ENCODE results near the gene NOP56. TPM values are rescaled to one million over a fixed set of nuclear protein-coding genes. Genes with fewer than 3 reads are reported as not detected.

The NOP56 gene
- total and polyA plus RNA-seq, 2 donors from 2014 or later, result 68.8 to 110 TPM

GRCh38 chr20:2640260-2640659 lies 12.2 kb upstream of the NOP56 start:
- DNase-seq (no peak), FAIRE-seq (no peak)
- Histone ChIP-seq H3K4me3 (ENCODE audit: low read length in 3 of 3) (no peak overlapping the region), H3K9me3 (ENCODE audit: control insufficient read depth in 2 of 3, insufficient read depth in 1 of 3, low read length in 3 of 3) (no peaks in the 10 kb centered on the region), H3K27ac (ENCODE audit: low read depth in 2 of 2, low read length in 2 of 2) (no peak overlapping the region), H3K4me1 (ENCODE audit: control insufficient read depth in 2 of 3, insufficient read depth in 2 of 3, low read depth in 1 of 3, low read length in 3 of 3) (no peaks in the 10 kb centered on the region), H3K27me3 (ENCODE audit: control insufficient read depth, insufficient read depth, low read length) (no peaks in the 10 kb centered on the region), H3K9ac (ENCODE audit: low read length in 3 of 3) (no peak overlapping the region), H3K36me3 (ENCODE audit: control insufficient read depth in 2 of 3, insufficient read depth in 3 of 3, low read length in 3 of 3) (no peaks in the 10 kb centered on the region)
- TF ChIP-seq CTCF (IDR thresholded peaks at IDR 0.05; ENCODE audit: borderline replicate concordance, extremely low read depth, insufficient read depth), result no peak
- intact Hi-C loops (cut with DNase I), result no loop called here

GRCh38 chr20:2640899-2641298 lies 11.5 kb upstream of the NOP56 start:
- no peaks in the 10 kb centered on the region for H3K9me3 ChIP-seq (ENCODE audit: control insufficient read depth in 2 of 3, insufficient read depth in 1 of 3, low read length in 3 of 3)
- no peaks in the 10 kb centered on the region for H3K27me3 ChIP-seq (ENCODE audit: control insufficient read depth, insufficient read depth, low read length)
- intact Hi-C loops (cut with DNase I), result no loop called here
- TF ChIP-seq CTCF (IDR thresholded peaks at IDR 0.05; ENCODE audit: borderline replicate concordance, extremely low read depth, insufficient read depth), result no peak
- DNase-seq, result no peak
- H3K4me3 ChIP-seq (ENCODE audit: low read length in 3 of 3), result no peak overlapping the region
- H3K4me1 ChIP-seq (ENCODE audit: control insufficient read depth in 2 of 3, insufficient read depth in 2 of 3, low read depth in 1 of 3, low read length in 3 of 3), result no peaks in the 10 kb centered on the region
- no peak for FAIRE-seq
- no peak overlapping the region for H3K9ac ChIP-seq (ENCODE audit: low read length in 3 of 3)
- no peak overlapping the region for H3K27ac ChIP-seq (ENCODE audit: low read depth in 2 of 2, low read length in 2 of 2)
- H3K36me3 ChIP-seq (ENCODE audit: control insufficient read depth in 2 of 3, insufficient read depth in 3 of 3, low read length in 3 of 3), result no peaks in the 10 kb centered on the region

GRCh38 chr20:2643708-2644107 lies 8.7 kb upstream of the NOP56 start:
- no peak overlapping the region for H3K27ac ChIP-seq (ENCODE audit: low read depth in 2 of 2, low read length in 2 of 2)
- H3K9me3 ChIP-seq (ENCODE audit: control insufficient read depth in 2 of 3, insufficient read depth in 1 of 3, low read length in 3 of 3), result no peaks in the 10 kb centered on the region
- H3K4me3 ChIP-seq (ENCODE audit: low read length in 3 of 3), result no peak overlapping the region
- no peak for TF ChIP-seq CTCF (IDR thresholded peaks at IDR 0.05; ENCODE audit: borderline replicate concordance, extremely low read depth, insufficient read depth)
- intact Hi-C loops (cut with DNase I), result no loop called here
- no peaks in the 10 kb centered on the region for H3K27me3 ChIP-seq (ENCODE audit: control insufficient read depth, insufficient read depth, low read length)
- H3K36me3 ChIP-seq (ENCODE audit: control insufficient read depth in 2 of 3, insufficient read depth in 3 of 3, low read length in 3 of 3), result no peaks in the 10 kb centered on the region
- no peak overlapping the region for H3K9ac ChIP-seq (ENCODE audit: low read length in 3 of 3)
- FAIRE-seq (no peak), DNase-seq (no peak)
- H3K4me1 ChIP-seq (ENCODE audit: control insufficient read depth in 2 of 3, insufficient read depth in 2 of 3, low read depth in 1 of 3, low read length in 3 of 3), result no peaks in the 10 kb centered on the region
